GM21526 (cell line): ENCODE data around the gene RGPD3.
"Not testable (repeated sequence)": the region's sequence is repeated elsewhere in the genome, so short reads cannot be mapped to it uniquely, and the experiment has no call there.

Source experiments
- ATAC-seq: cut with Tn5 transposase; IDR thresholded peaks from one replicate; pipeline ENCODE4 v1.9.1; 2021; ENCODE audit warnings: moderate library complexity; ENCODE audit not compliant: unreplicated experiment, low FRiP score

The RGPD3 gene

DNA sequence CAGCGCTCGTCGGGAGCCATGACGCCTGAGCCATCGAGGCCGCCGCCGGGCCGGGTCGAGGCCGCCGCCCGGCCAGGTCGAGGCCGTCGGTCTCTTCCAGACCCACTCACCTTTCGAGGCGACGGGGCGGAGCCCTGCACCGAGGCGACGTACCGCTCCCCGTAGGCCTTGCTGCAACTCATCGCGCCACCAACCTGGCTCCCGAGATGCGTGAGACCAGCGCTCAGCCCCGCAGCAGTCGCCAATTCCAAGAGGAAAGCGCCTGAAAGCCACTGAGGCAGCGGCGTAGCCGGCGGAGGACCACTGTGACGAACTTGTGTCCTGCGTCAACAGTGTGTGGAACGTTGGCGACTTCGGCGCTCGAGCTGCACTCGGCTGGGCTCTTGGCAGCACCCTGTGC is at the start of gene RGPD3:
TSS of gene RGPD3 (minus strand) at position 307 of the 400 bp plus-strand sequence. CDS start at position 182, 125 bp downstream.
- ATAC-seq = not testable (repeated sequence)

DNA sequence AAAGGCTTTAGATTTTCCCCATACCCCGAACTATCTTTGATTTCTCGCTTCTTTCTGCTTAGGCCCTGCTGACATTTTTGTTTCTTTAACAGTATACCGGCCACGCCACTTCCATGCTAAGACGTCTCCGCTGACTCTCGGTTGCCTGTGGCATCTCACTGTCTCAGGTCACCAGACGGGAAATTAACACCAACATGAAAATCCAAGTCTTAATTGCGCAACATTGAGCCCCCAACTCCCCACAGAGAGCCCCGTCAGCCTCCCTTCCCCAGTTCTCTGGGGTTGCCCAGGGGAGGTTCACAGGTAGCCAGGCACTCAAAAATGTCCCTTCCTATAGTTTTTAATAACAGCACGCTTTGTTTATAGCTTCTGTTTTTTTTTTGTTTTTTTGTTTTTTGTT is 49.1 kb upstream of the RGPD3 start:
- no peak for ATAC-seq

DNA sequence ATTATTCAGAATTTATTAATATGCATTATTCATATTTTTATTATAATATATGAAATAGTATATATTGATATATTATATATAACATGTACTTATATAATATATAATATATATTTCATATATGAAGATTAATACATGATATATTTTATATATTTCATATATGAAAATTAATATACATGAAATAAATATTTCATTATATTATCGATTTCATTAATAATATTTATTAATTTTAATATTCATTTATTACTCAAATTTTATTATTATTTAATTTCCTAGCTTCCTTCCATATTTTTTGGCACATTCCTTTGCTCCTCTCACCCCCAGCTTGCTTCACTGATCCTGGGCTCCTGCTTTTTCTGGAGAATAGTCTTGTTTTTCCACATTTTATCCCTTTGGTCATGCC is 48.7 kb upstream of the RGPD3 start:
- ATAC-seq = no peak

DNA sequence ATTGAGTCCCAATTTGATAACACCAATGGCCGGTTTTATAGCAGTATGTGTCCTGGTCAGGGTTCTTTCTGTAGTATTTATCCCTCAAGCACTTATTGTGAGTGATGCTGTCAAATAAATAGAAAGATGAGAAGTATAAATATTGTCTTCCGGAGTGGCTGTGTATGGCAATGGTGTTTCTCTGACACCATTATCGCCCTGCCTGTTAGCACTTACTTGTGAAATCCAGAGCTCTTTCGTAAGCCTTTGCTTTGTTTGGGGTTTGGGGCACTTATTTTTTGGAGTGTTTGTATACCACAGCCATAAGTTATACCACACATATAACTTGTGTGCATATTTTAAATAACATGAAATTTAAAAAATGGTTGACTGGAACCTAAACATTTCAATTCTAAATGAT is 48.2 kb upstream of the RGPD3 start:
- no peak for ATAC-seq

DNA sequence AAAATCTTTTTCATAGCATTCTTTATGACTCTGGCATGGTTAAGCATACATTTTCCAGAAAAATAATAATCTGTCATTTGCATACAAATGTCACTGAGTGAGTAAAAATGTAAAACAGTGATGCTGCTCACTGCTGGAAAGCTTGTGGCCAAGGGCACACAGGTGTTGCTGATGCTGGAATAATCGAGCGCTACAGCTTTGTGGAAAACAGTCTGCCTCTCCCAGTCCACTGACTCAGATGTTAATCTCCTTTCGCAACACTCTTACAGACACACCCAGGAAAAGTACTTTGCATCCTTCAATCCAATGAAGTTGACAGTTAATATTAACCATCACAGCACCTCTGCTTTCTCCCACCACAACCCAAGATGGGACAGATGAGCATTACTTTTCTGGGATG is 46.6 kb upstream of the RGPD3 start:
- not testable (repeated sequence) for ATAC-seq

DNA sequence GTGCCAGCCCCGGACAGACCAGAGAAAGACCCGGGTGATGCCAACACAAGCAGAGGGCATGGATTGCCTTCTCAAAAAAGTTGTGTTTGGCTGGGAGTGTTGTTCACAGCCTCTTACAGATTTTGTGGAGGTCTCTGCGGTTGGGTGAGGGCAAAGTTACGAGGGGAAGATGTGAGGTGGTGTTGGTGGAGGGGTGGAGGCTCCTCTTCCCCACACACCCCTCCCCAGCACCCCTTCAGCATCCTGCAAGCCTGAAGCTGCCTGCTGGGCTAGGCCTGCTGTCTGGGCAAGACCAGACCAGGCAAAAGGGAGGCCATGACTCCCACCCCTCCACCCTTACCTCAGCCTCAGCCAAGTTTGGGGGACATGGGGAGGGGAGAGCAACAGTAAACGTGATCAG is 45.2 kb upstream of the RGPD3 start:
- ATAC-seq = not testable (repeated sequence)

DNA sequence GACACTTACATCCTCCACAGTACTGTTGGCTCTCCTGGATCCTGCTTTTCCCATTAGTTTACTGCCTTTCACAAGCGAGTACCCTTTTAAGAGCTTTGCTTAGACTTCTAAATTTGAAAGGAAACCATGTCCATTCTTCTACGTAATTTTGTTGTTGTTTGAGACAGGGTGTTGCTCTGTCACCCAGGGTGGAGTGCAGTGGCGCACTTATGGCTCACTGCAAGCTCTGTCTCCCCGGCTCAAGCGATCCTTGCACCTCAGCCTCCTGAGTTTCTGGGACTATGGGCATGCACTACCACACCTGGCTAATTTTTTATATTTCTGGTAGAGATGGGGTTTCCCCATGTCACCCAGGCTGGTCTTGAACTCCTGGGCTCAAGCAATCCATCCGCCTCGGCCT is 43.7 kb upstream of the RGPD3 start:
- ATAC-seq = not testable (repeated sequence)

DNA sequence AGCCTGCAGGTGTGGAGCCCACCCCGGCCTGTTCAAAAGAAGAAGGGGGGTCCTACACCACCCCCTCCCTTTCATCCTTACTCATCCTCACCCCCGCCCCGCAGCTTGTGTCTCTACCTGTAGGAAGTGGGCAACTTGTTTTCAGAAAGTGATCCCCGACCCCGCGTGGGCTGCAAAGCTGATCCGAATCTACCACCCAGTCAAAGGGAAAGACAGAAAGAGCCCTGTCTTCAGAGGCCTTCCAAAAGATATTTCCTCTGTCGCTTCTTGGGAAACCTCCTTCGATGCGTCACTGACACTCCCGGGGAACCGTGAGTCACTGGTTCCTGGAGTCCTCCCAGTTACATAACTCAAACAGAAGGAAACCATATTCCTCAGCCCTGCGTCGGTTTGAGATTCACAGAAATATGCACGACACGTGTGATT is 43.3 kb upstream of the RGPD3 start:
- ATAC-seq = not testable (repeated sequence)

DNA sequence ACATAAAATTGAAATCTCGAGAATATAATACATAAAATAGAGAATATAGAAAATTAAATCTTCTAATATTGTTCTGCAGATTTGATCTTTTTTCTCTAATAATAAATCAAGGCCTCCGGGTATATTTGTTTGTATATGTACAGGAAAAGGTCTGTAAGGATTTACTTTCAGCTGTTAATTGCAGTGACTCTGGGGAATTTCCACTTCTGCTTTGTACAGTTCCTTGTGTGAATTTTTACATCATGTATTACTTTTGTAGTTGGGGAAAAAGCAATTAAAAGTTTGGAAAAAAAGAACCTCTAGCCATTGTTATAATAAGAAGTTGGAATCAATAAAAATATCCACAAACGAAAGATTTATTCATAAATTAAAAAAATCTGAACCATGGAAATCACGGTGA is 42.6 kb upstream of the RGPD3 start:
- not testable (repeated sequence) for ATAC-seq

DNA sequence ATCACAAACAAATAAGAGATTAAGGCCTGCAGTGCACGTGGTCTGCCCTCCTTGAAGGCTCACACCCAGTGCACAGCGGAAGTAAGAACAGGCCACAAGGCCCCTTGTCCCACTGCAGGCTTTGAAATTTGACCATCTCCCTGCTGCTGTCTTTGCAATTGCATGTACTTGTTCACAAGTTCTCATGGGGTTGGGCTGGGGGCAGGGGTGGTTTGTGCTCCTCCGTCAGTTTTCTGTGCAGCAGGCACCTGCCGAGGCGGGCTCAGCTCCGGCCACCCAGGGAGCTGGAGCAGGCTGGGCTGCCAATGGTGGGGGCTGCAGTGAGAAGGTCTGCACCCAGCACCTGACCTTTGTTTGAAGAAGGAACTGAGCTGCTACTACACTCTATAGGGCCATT is 41.2 kb upstream of the RGPD3 start:
- ATAC-seq = not testable (repeated sequence)

DNA sequence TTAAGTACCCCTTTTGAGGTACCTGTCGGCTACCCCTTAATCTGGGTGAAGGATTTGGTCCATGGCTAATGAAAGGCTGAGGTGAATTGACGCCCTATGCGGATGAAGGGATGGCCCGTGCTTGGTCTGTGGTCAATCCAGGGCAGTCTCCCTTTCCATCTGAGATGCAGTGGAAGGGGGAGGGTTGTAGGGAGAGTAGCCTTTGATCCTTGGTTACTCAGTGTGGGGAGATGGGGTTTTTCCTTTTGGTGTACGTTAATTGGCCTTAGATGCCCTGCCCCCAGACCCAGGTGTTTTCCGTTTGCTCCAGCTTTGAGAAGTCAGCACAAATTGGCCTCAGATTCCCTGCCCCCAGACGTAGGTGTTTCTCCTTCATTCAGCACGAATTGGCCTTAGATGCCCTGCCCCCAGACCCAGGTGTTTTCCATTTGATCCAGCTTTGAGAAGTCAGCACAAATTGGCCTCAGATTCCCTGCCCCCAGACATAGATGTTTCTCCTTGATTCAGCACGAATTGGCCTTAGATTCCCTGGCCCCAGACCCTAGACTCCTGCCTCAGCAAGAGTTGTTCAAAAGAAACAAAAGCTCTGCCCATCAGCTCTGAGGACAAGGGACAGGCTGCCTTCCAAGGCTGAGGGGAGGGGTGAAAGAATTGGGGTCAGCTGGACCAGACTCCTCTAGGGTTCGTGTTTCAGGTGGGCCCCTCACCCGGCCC is 40.6 kb upstream of the RGPD3 start:
- not testable (repeated sequence) for ATAC-seq

DNA sequence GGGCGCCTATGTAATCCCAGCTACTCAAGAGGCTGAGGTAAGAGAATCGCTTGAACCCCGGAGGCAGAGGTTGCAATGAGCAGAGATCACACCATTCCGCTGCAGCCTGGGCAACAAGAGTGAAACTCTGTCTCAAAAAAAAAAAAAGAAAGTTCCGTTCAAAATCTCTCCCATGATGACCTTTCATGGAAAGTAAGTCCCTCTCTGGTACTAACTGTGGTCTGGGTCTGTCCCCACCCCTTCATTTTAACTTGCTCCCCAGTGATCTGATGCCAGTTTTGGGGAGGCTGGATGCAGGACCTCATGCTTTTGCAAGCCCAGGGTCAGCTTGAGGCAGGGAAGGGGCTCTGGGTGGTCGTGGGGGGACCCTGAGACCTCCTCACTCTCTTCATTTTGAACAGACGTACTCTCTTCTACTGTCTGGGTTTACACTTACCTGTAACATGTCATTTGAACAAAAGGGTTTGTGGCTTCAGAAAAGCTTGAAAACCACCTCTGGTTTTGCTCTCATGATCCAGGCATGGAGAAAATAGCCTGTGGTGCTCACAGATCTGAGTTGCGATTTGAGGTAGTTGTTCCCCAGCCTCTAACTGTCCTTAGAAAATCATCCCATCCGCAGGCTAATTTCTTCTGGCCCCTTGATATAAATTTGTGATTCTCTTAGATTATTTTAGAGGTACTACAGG is 37.9 kb upstream of the RGPD3 start:
- ATAC-seq = not testable (repeated sequence)

DNA sequence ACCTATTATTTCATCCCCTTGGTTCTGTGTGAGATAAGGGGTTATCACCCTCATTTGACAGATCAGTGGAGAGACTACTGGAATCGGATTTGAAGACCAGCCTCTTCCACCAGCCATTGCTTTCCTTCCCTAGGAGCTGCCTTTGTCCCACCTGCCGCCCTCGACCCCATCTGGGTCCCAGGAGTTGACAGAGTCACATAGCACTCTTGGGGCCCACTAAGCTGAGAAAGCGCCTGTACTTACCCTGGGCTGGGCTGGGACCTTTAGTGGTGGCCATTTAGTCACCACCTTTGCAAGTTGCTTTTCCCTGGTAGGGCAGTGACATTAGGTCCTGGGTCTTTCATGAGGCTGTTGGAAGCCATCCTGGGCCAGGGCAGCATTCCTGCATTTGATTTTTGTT is 36.6 kb upstream of the RGPD3 start:
- not testable (repeated sequence) for ATAC-seq

DNA sequence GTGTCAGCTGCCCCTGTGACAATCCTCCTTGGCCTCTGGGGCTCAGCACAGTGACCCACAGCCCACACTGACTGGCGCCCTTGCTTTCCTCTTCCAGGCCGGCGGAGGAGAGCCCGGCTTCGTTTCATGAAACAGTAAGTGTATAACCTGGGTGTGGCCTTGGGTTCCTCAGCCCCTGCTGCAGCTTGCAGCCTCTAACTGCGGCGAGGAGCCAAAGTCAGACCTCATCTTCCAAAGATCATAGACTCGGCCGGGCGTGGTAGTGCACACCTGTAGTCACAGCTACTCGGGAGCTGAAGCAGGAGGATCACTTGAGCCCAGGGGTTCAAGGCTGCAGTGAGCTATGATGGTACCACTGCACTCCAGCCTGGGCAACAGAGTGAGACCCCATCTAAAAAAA is 36.0 kb upstream of the RGPD3 start:
- not testable (repeated sequence) for ATAC-seq

DNA sequence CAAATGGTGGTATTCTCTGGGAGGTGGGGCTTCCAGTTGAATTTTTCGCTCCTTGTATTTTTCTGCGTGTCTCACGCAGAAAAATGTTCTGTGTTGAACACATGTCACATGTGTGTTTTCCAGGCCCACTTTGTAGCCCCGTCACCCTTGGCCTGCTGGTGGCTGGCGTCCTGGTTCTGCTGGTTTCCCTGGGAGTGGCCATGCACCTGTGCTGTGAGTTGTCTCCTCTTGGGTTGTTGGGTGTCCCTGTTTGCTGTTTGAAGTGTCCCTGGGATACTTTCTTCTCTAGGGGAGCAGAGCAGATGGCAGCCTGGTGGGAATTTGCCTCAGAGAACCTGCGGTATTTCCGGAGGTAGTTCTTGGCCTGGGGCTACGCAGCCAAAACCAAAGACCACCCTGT is 34.1 kb upstream of the RGPD3 start:
- not testable (repeated sequence) for ATAC-seq

DNA sequence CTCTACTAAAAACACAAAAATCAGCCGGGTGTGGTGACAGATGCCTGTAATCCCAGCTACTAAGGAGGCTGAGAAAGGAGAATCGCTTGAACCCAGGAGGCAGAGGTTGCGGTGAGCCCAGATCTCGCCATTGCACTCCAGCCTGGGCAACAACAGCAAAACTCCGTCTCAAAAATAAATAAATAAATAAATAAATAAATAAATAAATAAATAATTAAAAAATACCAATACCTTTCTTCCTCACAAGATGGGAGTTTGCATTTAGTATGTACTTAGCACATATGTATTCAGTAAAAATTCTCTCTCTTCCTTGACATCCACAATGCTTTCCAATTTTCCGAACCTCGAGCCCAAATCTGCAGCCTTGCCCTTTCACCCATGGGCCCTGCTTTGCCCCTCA is 32.1 kb upstream of the RGPD3 start:
- not testable (repeated sequence) for ATAC-seq

DNA sequence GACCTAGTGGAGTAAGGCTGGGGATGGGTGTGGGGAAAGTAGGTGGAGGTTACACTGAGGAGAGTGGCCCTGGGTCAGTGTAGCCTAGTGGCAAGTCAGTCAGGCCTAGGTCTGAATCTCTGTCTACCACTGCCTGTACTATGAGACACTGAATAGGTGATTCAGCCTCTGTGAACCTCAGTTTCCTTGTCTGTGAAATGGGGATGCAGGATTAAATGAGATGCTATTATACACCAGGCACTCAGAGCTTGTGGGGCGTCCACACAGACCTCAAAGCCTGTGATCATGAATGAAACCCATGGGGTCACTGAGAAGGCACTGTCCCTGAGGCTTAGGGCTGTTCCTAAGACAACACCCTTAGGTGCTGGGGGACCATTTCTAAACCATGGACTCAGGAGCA is 30.3 kb upstream of the RGPD3 start:
- not testable (repeated sequence) for ATAC-seq

DNA sequence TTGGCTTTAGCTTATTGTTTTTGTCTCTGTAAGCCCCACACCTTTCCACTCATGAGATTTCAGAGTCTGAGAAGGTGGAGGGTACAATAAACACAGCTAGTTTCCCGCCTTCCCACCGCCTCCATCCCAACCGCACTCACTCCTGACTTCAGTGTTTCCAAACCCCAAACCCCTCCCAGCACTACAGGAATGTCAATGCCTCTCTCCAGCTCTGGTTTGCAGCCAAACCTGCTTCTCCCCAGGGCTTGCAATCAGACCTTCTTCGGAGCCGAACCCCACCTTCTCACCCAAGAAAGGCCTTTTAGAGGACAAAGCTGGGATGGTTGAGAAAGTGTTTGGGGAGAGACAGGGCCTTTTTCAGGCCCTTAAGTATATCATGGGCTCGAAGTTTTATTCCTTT is 24.7 kb upstream of the RGPD3 start:
- not testable (repeated sequence) for ATAC-seq

DNA sequence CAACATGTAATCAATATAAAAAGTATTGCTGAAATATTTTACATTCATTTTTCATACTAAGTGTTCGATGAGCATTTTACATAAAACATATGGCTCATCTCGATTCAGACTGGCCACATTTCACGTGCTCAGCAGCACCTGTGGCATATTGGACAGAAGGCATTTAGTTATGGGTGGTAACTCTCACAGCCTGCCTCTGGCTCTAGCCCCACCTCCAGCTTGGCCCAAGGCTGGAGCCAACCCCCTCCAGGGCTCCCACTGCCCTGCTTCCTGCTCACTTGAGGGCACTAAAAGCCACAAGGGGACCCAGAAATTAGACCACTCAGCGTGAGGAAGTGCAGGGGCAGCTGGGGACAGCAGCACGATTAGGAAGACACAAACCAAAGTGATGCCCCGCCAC is 24.2 kb upstream of the RGPD3 start:
- ATAC-seq = not testable (repeated sequence)

DNA sequence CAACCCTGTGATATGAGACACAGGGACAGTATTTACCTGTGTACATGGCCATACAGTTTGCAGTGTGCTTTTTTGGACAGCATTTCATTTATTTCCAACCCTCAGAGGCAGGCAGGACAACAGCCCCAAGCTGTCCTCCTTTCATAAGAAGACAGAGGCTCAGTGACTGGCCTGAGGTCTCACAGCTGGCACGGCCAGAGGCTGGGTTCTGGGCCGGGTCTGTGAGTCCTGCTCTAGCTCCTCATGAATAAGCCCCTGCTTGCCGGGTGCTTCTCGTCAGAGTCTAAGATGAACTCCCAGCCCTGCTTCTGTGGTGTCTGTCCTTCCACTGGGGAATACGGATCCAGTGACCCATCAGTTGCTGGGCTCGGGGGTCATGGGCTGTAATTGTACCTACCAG is 21.5 kb upstream of the RGPD3 start:
- ATAC-seq = not testable (repeated sequence)

DNA sequence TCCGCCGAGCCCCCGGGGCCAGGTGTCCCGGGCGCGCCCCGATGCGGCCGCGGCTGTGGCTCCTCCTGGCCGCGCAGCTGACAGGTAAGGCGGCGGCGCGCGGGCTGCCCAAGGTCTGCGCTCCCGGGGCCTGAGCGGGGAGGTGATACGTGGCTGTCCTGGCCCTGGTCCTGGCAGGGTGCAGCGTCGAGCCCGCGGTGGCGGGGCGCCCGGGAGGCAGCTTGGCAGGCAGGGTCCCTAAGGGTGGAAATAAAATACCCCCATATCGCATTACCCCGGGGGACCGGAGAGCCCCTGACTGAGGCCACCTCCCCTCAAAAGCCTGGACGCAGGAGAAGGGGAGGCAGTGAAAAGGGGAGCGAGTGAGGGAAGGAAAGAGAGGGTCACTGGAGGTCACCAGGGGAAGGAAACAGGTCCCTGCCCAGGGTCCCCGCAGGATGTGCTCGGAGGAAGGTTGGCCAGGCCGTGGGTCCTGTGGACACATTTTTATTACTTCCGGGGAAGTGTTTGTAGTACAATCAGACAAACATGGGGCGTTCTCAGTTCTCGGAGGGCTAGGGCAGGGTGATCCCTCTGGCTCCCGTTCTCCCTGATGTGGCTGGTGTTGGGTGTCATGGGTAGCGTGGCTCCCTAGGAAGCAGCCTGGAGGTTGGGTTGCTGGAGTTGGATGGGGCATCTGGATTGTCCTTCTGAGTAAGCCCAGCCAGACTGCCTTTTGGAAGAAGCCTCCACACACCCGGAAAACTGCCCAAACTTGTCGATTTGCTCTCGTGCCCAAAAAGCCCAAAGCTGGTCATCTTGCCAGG is 19.4 kb upstream of the RGPD3 start:
- ATAC-seq = not testable (repeated sequence)
